Measurements from ENCODE around the gene TMEM154.

DNA sequence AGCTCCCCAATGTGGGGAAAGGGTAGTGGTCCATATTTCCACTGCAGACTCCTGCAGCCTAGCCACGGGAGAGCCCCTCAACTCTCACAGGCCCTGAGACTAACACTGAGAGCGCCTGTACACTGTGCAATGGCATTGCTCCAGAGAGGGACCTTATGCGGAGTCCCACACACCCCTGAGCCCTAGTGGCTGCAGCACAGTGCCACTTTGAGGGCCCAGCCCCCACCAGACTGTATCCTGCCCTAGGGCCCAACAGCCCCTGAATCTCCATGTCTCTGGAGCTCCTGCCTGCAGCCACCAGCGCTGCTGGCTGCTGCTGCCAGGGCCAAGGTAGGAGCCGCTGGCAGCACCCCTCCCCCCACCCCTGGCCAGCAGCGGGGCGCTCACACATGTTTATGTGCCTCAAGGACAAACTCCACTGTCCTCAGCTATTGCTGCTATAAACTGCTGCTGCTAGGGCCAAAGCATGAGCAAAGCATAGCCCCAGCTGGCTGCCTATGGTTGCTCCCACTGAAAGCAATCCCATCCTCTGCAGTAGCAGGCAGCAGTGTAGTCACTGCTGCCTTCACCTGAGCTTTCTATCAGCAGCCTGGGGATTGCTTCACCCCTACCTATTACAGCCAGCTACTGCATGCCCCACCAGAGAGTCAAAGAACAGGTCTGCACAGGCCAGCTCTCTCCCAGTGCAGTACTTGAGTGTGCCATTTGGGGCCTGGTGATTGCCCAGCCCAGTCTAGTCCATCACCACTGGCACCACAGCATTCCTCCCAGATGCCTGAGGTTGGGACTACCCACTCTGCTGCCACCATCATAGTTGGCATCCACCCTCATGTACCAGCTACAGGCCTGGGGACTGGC is 24.3 kb downstream of the TMEM154 start:
- TF ChIP-seq, protein P1, sequence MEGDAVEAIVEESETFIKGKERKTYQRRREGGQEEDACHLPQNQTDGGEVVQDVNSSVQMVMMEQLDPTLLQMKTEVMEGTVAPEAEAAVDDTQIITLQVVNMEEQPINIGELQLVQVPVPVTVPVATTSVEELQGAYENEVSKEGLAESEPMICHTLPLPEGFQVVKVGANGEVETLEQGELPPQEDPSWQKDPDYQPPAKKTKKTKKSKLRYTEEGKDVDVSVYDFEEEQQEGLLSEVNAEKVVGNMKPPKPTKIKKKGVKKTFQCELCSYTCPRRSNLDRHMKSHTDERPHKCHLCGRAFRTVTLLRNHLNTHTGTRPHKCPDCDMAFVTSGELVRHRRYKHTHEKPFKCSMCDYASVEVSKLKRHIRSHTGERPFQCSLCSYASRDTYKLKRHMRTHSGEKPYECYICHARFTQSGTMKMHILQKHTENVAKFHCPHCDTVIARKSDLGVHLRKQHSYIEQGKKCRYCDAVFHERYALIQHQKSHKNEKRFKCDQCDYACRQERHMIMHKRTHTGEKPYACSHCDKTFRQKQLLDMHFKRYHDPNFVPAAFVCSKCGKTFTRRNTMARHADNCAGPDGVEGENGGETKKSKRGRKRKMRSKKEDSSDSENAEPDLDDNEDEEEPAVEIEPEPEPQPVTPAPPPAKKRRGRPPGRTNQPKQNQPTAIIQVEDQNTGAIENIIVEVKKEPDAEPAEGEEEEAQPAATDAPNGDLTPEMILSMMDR (IDR thresholded peaks at IDR 0.05): no peak
- no peak for TF ChIP-seq POLR2A (IDR thresholded peaks at IDR 0.05)
- TF ChIP-seq EP300 (IDR thresholded peaks at IDR 0.05): no peak

Measured in tibial nerve (tissue), 4 donors.